Upper lobe of left lung (tissue), 6 donors: ENCODE data around the gene NHS. TPM values are rescaled to one million over a fixed set of nuclear protein-coding genes. Genes with fewer than 3 reads are reported as not detected.
A peak's percentile ranks its signal among the peaks of the same experiment; 100 is the strongest.

Source experiments
- ATAC-seq, 2 donors: fragments of 200-7000 bp; cut with Tn5 transposase; one replicate each; pipeline ENCODE4 v1.9.1; 2022; ENCODE audit warnings: mild to moderate bottlenecking in 2 of 2, moderate library complexity in 2 of 2; ENCODE audit not compliant: low FRiP score in 2 of 2
- DNase-seq, 2 donors: peaks; one replicate each; pipeline ENCODE4 v3.0.0-alpha.2; 2019 to 2020
- H3K27ac ChIP-seq, 4 donors: fragments of 200-600 bp; sonication (generic); one replicate each; pipeline ENCODE4 v1.5.1; 2016 to 2019
- H3K27me3 ChIP-seq, 4 donors: fragments of 200-600 bp; sonication (generic); one replicate each; pipeline ENCODE4 v1.5.1; 2017 to 2019
- H3K36me3 ChIP-seq, 4 donors: fragments of 200-600 bp; sonication (generic); one replicate each; pipeline ENCODE4 v1.5.1; 2016 to 2019
- H3K4me1 ChIP-seq, 4 donors: fragments of 200-600 bp; sonication (generic); one replicate each; pipeline ENCODE4 v1.5.1; 2018 to 2019
- H3K4me3 ChIP-seq, 4 donors: fragments of 200-600 bp; sonication (generic); one replicate each; pipeline ENCODE4 v1.5.1; 2017 to 2019; ENCODE audit warnings: mild to moderate bottlenecking in 2 of 4, moderate library complexity in 1 of 4
- H3K9me3 ChIP-seq, 4 donors: fragments of 200-600 bp; sonication (generic); one replicate each; pipeline ENCODE4 v1.5.1; 2018 to 2019
- CTCF ChIP-seq, 6 experiments: fragments of 450-650 bp in 4 of 6; fragments of 200-600 bp in 2 of 6; sonication (generic) in 2 of 6; IDR thresholded peaks; one replicate each; pipeline ENCODE4 v1.5.1; 2016 to 2019; ENCODE audit warnings: antibody characterized with exemption in 6 of 6
- EP300 ChIP-seq, 4 donors: sonication (generic); formaldehyde crosslinking; IDR thresholded peaks; one replicate each; pipeline ENCODE4 v1.5.1; 2017; ENCODE audit warnings: antibody characterized with exemption in 4 of 4, control low read depth in 2 of 4
- POLR2A ChIP-seq, 4 donors: fragments of 450-650 bp; IDR thresholded peaks; one replicate each; pipeline ENCODE4 v1.5.1; 2016 to 2017; ENCODE audit warnings: antibody characterized with exemption in 4 of 4, mild to moderate bottlenecking in 2 of 4
- POLR2AphosphoS5 ChIP-seq, 2 donors: sonication (generic); formaldehyde crosslinking; IDR thresholded peaks; one replicate each; pipeline ENCODE4 v1.5.1; 2017; ENCODE audit warnings: antibody characterized with exemption in 2 of 2
- WGBS, 2 donors: methylation state at CpG; one replicate each; pipeline ENCODE4 v1.1.5; 2017 to 2018; 5-methylcytosine and 5-hydroxymethylcytosine counted together
- total RNA-seq, 6 donors: library from RNA; depleted of rRNA in 4 of 6; stranded (reverse); fragments of >200 nt in 4 of 6; gene quantifications; one replicate each; pipeline versions ENCODE4 v1.1.0 to v1.2.1, GENCODE V29; 2016 to 2021
- donor health status: DM: no; HTN: no; CAD: no; lungs with moderate emphysema.
- donor health status: DM: no; HTN: yes; CAD: no; lungs with severe emphysema.

Gene NHS
- total RNA-seq, 6 donors from 2014 or later: 0.46 to 6.3 (median 2.4) TPM

GRCh38 chrX:17643528-17643927, 268.5 kb downstream of the NHS start:
- H3K4me3 ChIP-seq: no peak overlapping the region
- ATAC-seq (no peak), DNase-seq (no peak)
- no peaks in the 10 kb centered on the region for H3K36me3 ChIP-seq
- TF ChIP-seq POLR2A (IDR thresholded peaks at IDR 0.05): no peak
- TF ChIP-seq POLR2AphosphoS5 (IDR thresholded peaks at IDR 0.05): no peak
- TF ChIP-seq CTCF (IDR thresholded peaks at IDR 0.05): no peak
- TF ChIP-seq EP300 (IDR thresholded peaks at IDR 0.05): no peak
- H3K4me1 ChIP-seq: no peaks in the 10 kb centered on the region
- no peak overlapping the region for H3K27ac ChIP-seq
- no peaks in the 10 kb centered on the region for H3K9me3 ChIP-seq
- H3K27me3 ChIP-seq: no peaks in the 10 kb centered on the region

GRCh38 chrX:17644001-17644400, 269.0 kb downstream of the NHS start:
- H3K4me3 ChIP-seq: no peak overlapping the region
- WGBS, 2 donors: 89 to 100% methylated on average over 1 of the region's 1 CpG
- H3K4me1 ChIP-seq: no peaks in the 10 kb centered on the region
- no peaks in the 10 kb centered on the region for H3K27me3 ChIP-seq
- no peak overlapping the region for H3K27ac ChIP-seq
- ATAC-seq (no peak), DNase-seq (no peak)
- H3K9me3 ChIP-seq: no peaks in the 10 kb centered on the region
- TF ChIP-seq CTCF (IDR thresholded peaks at IDR 0.05): no peak
- H3K36me3 ChIP-seq: no peaks in the 10 kb centered on the region

GRCh38 chrX:17654116-17654515, 279.1 kb downstream of the NHS start:
- Histone ChIP-seq H3K4me1 (peaks cover 3 to 14% (median 9%) of the 10 kb centered on the region in 4 donors), H3K9me3 (no peaks in the 10 kb centered on the region), H3K36me3 (no peaks in the 10 kb centered on the region), H3K27ac (no peak overlapping the region), H3K27me3 (no peaks in the 10 kb centered on the region), H3K4me3 (no peak overlapping the region)
- no peak for DNase-seq
- no peak for ATAC-seq
- TF ChIP-seq CTCF (IDR thresholded peaks at IDR 0.05): no peak
- no peak for TF ChIP-seq EP300 (IDR thresholded peaks at IDR 0.05)
- no peak for TF ChIP-seq POLR2A (IDR thresholded peaks at IDR 0.05)
- TF ChIP-seq POLR2AphosphoS5 (IDR thresholded peaks at IDR 0.05): no peak
- 27 to 64% methylated on average over 3 of the region's 3 CpGs for WGBS, 2 donors

GRCh38 chrX:17655211-17656034, 280.4 kb downstream of the NHS start:
- DNase-seq (peak in 1 of 2 donors; percentile 40), ATAC-seq (no peak)
- H3K4me3 ChIP-seq: peak overlapping the region in 3 of 4 donors; percentile 20 to 22 (median 21)
- no peak for TF ChIP-seq POLR2AphosphoS5 (IDR thresholded peaks at IDR 0.05)
- no peak for TF ChIP-seq EP300 (IDR thresholded peaks at IDR 0.05)
- TF ChIP-seq POLR2A (IDR thresholded peaks at IDR 0.05): no peak
- no peak for TF ChIP-seq CTCF (IDR thresholded peaks at IDR 0.05)
- peaks cover 3 to 14% (median 9%) of the 10 kb centered on the region in 4 donors for H3K4me1 ChIP-seq
- no peaks in the 10 kb centered on the region for H3K36me3 ChIP-seq
- no peak overlapping the region for H3K27ac ChIP-seq
- no peaks in the 10 kb centered on the region for H3K9me3 ChIP-seq
- WGBS, 2 donors: 7 to 40% methylated on average over 10 to 48 of the region's 48 CpGs
- no peaks in the 10 kb centered on the region for H3K27me3 ChIP-seq

GRCh38 chrX:17656035-17656418, 281.0 kb downstream of the NHS start:
- ATAC-seq: no peak
- no peaks in the 10 kb centered on the region for H3K36me3 ChIP-seq
- WGBS, 2 donors: 3 to 54% methylated on average over 6 to 36 of the region's 36 CpGs

More at GRCh38 chrX:17656035-17656418, 281.0 kb downstream of the NHS start:
- H3K9me3 ChIP-seq: no peaks in the 10 kb centered on the region
- peak overlapping the region in 3 of 4 donors; percentile 20 to 22 (median 21) for H3K4me3 ChIP-seq
- TF ChIP-seq CTCF (IDR thresholded peaks at IDR 0.05) (no peak), EP300 (IDR thresholded peaks at IDR 0.05) (no peak), POLR2A (IDR thresholded peaks at IDR 0.05) (no peak), POLR2AphosphoS5 (IDR thresholded peaks at IDR 0.05) (no peak)
- no peaks in the 10 kb centered on the region for H3K27me3 ChIP-seq
- peak in 1 of 2 donors; percentile 77 for DNase-seq
- peaks cover 3 to 14% (median 9%) of the 10 kb centered on the region in 4 donors for H3K4me1 ChIP-seq
- H3K27ac ChIP-seq: no peak overlapping the region
